ENCODE measurements around the gene SPINT3.

The SPINT3 gene

GRCh38 chr20:45462711-45463509 lies 52.5 kb downstream of the SPINT3 start:
- Histone ChIP-seq H3K4me3 (ENCODE audit: low read length in 2 of 2) (no peak overlapping the region), H3K27me3 (ENCODE audit: control insufficient read depth in 1 of 2, insufficient read depth in 2 of 2, low read length in 2 of 2) (peaks cover 0 to 2% of the 10 kb centered on the region in 2 donors), H3K9me3 (ENCODE audit: control insufficient read depth in 2 of 2, low read length in 2 of 2) (no peaks in the 10 kb centered on the region), H3K36me3 (ENCODE audit: control insufficient read depth in 2 of 2, insufficient read depth in 2 of 2, low read length in 2 of 2) (no peaks in the 10 kb centered on the region), H3K4me1 (ENCODE audit: control insufficient read depth, insufficient read depth, low read length) (no peaks in the 10 kb centered on the region), H3K9ac (ENCODE audit: low read length in 2 of 2) (no peak overlapping the region), H3K27ac (ENCODE audit: low read length) (no peak overlapping the region)
